Body of pancreas (tissue), 4 donors: ENCODE data around the gene SLC27A2. TPM values are rescaled to one million over a fixed set of nuclear protein-coding genes. Genes with fewer than 3 reads are reported as not detected.
"Not testable (repeated sequence)": the region's sequence is repeated elsewhere in the genome, so short reads cannot be mapped to it uniquely, and the experiment has no call there.

Experiments
- ATAC-seq: fragments of 150-250 bp; one replicate; pipeline ENCODE4 v1.9.1; 2016
- DNase-seq, 4 donors: peaks; one replicate each; pipeline ENCODE4 v3.0.0-alpha.2; 2019
- H3K27ac ChIP-seq, 4 donors: fragments of 200-600 bp; sonication (generic); 1 replicate in 3 of 4; 2 replicates in 1 of 4; pipeline versions ENCODE4 v1.5.1 to v1.6.1; 2016 to 2019; ENCODE audit warnings: mild to moderate bottlenecking in 1 of 4, mixed read lengths in 1 of 4, moderate library complexity in 1 of 4
- H3K27me3 ChIP-seq, 2 donors: fragments of 200-600 bp; sonication (generic); one replicate each; pipeline ENCODE4 v1.6.0; 2016; ENCODE audit warnings: mild to moderate bottlenecking in 1 of 2
- H3K36me3 ChIP-seq, 2 donors: fragments of 200-600 bp; sonication (generic); replicated peaks in 1 of 2; 2 replicates each; pipeline ENCODE4 v1.5.1; 2016; ENCODE audit warnings: low read depth in 2 of 2; ENCODE audit not compliant: insufficient read depth in 1 of 2
- H3K4me1 ChIP-seq: fragments of 200-600 bp; sonication (generic); one replicate; pipeline ENCODE4 v1.6.0; 2016
- H3K4me3 ChIP-seq, 2 donors: fragments of 200-600 bp; sonication (generic); 1 replicate in 1 of 2; 2 replicates in 1 of 2; pipeline ENCODE4 v1.5.1; 2016 to 2019
- H3K9me3 ChIP-seq, 3 donors: fragments of 200-600 bp; sonication (generic); 1 replicate in 2 of 3; 2 replicates in 1 of 3; pipeline ENCODE4 v1.5.1; 2016
- CTCF ChIP-seq, 7 experiments: fragments of 450-650 bp in 4 of 7; fragments of 200-600 bp in 3 of 7; sonication (generic) in 3 of 7; IDR thresholded peaks; one replicate each; pipeline ENCODE4 v1.5.1; 2016 to 2019; ENCODE audit warnings: antibody characterized with exemption in 7 of 7
- POLR2A ChIP-seq, 3 donors: fragments of 450-650 bp; IDR thresholded peaks; one replicate each; pipeline ENCODE4 v1.6.1; 2016; ENCODE audit warnings: antibody characterized with exemption in 3 of 3, mild to moderate bottlenecking in 2 of 3
- WGBS, 2 donors: methylation state at CpG; one replicate each; pipeline ENCODE4 v1.1.5; 2017; 5-methylcytosine and 5-hydroxymethylcytosine counted together
- intact Hi-C: fragments of 100-400 bp; cut with DNase I; formaldehyde crosslinking; loops from one replicate; pipeline ENCODE4 v1.15.1; 2023
- total RNA-seq, 2 donors: library from RNA; depleted of rRNA; stranded (reverse); fragments of >200 nt; gene quantifications; one replicate each; pipeline ENCODE4 v1.1.0, GENCODE V29; 2016

SLC27A2 gene
- total RNA-seq, 2 donors from 2014 or later, result 3.9 to 4.6 TPM

- no peaks in the 10 kb centered on the region for H3K36me3 ChIP-seq
- no peak overlapping the region for H3K4me3 ChIP-seq
- no peaks in the 10 kb centered on the region for H3K27me3 ChIP-seq
- WGBS, 2 donors, result 65 to 74% methylated on average over 2 of the region's 2 CpGs
- no peak for DNase-seq
- intact Hi-C loops, result no loop called here
- TF ChIP-seq POLR2A (IDR thresholded peaks at IDR 0.05), result no peak
- no peak for TF ChIP-seq CTCF (IDR thresholded peaks at IDR 0.05)
- peaks cover 11% of the 10 kb centered on the region for H3K4me1 ChIP-seq
- no peaks in the 10 kb centered on the region for H3K9me3 ChIP-seq
- no peak overlapping the region for H3K27ac ChIP-seq
- no peak for ATAC-seq
Observed at GRCh38 chr15:50187525-50187924, 5.5 kb downstream of the SLC27A2 start.

- TF ChIP-seq POLR2A (IDR thresholded peaks at IDR 0.05) (no peak), CTCF (IDR thresholded peaks at IDR 0.05) (no peak)
- no peak overlapping the region for H3K4me3 ChIP-seq
- 82 to 86% methylated on average over 2 of the region's 2 CpGs for WGBS, 2 donors
- no peaks in the 10 kb centered on the region for H3K36me3 ChIP-seq
- H3K4me1 ChIP-seq, result peaks cover 7% of the 10 kb centered on the region
- no peak for DNase-seq
- no peaks in the 10 kb centered on the region for H3K9me3 ChIP-seq
- H3K27me3 ChIP-seq, result no peaks in the 10 kb centered on the region
- no peak for ATAC-seq
- no peak overlapping the region for H3K27ac ChIP-seq
- intact Hi-C loops, result no loop called here
Observed at GRCh38 chr15:50187997-50188396, 6.0 kb downstream of the SLC27A2 start.

- H3K4me3 ChIP-seq, H3K9me3 ChIP-seq, H3K36me3 ChIP-seq, ATAC-seq, DNase-seq, H3K4me1 ChIP-seq, intact Hi-C loops, H3K27me3 ChIP-seq, H3K27ac ChIP-seq: not testable (repeated sequence)
- 97 to 99% methylated on average over 5 of the region's 5 CpGs for WGBS, 2 donors
Observed at GRCh38 chr15:50188793-50189192, 6.8 kb downstream of the SLC27A2 start.

GRCh38 chr15:50189633-50190032 is 7.6 kb downstream of the SLC27A2 start:
- H3K27ac ChIP-seq, result no peak overlapping the region
- no peaks in the 10 kb centered on the region for H3K9me3 ChIP-seq
- no peaks in the 10 kb centered on the region for H3K36me3 ChIP-seq
- H3K4me1 ChIP-seq, result no peaks in the 10 kb centered on the region
- no peak for ATAC-seq
- H3K4me3 ChIP-seq, result no peak overlapping the region
- H3K27me3 ChIP-seq, result no peaks in the 10 kb centered on the region
- no peak for DNase-seq
- intact Hi-C loops, result no loop called here
- TF ChIP-seq POLR2A (IDR thresholded peaks at IDR 0.05) (no peak), CTCF (IDR thresholded peaks at IDR 0.05) (no peak)

- no peak for ATAC-seq
- Histone ChIP-seq H3K4me3 (no peak overlapping the region), H3K27me3 (no peaks in the 10 kb centered on the region), H3K4me1 (no peaks in the 10 kb centered on the region), H3K36me3 (no peaks in the 10 kb centered on the region), H3K9me3 (no peaks in the 10 kb centered on the region), H3K27ac (no peak overlapping the region)
- no peak for DNase-seq
- TF ChIP-seq CTCF (IDR thresholded peaks at IDR 0.05) (no peak), POLR2A (IDR thresholded peaks at IDR 0.05) (no peak)
- intact Hi-C loops, result no loop called here
Observed at GRCh38 chr15:50190166-50190570, 8.2 kb downstream of the SLC27A2 start.
